NCI-H2196 (cell line): ENCODE data around the gene B3GALT5.
A peak's percentile ranks its signal among the peaks of the same experiment; 100 is the strongest.

ENCODE experiments used
- DNase-seq: peaks from one replicate; lab custom pipeline; 2025; ENCODE audit not compliant: unreplicated experiment; lab: John Stamatoyannopoulos, UW

B3GALT5 gene

GRCh38 chr21:39690454-39690853 lies 77.7 kb downstream of the B3GALT5 start:
- no peak for DNase-seq

- DNase-seq, result no peak
These were observed 82.0 kb downstream of the B3GALT5 start for GRCh38 chr21:39694750-39695149.

GRCh38 chr21:39696196-39696595 lies 83.5 kb downstream of the B3GALT5 start:
- no peak for DNase-seq

GRCh38 chr21:39696618-39697017 lies 83.9 kb downstream of the B3GALT5 start:
- DNase-seq, result peak; percentile 75

GRCh38 chr21:39700318-39700717 lies 87.6 kb downstream of the B3GALT5 start:
- DNase-seq, result no peak

GRCh38 chr21:39703578-39703977 lies 90.8 kb downstream of the B3GALT5 start:
- no peak for DNase-seq

GRCh38 chr21:39705849-39706248 lies 93.1 kb downstream of the B3GALT5 start:
- no peak for DNase-seq

GRCh38 chr21:39707316-39707715 lies 94.6 kb downstream of the B3GALT5 start:
- no peak for DNase-seq

- no peak for DNase-seq
These were observed 98.1 kb downstream of the B3GALT5 start for GRCh38 chr21:39710866-39711265.

- no peak for DNase-seq
These were observed 99.5 kb downstream of the B3GALT5 start for GRCh38 chr21:39712273-39712672.

- DNase-seq, result no peak
These were observed 100.2 kb downstream of the B3GALT5 start for GRCh38 chr21:39712976-39713375.

- DNase-seq, result no peak
These were observed 101.2 kb downstream of the B3GALT5 start for GRCh38 chr21:39713905-39714304.

- DNase-seq, result no peak
These were observed 101.6 kb downstream of the B3GALT5 start for GRCh38 chr21:39714331-39714730.

GRCh38 chr21:39715804-39716397 lies 103.2 kb downstream of the B3GALT5 start:
- DNase-seq, result peak; percentile 62

GRCh38 chr21:39720126-39720778 lies 107.5 kb downstream of the B3GALT5 start:
- no peak for DNase-seq

GRCh38 chr21:39721885-39722284 lies 109.1 kb downstream of the B3GALT5 start:
- DNase-seq, result no peak
